ENCODE data around the gene GPR153.

- no peak for TF ChIP-seq CTCF (IDR thresholded peaks at IDR 0.05)
- peak; percentile 7 for TF ChIP-seq EZH2phosphoT487 (IDR thresholded peaks at IDR 0.05)
These were observed 1.2 kb downstream of the GPR153 start for GRCh38 chr1:6259491-6260362.

All from neural progenitor cell (in vitro differentiated cells).